ENCODE data around the gene NDFIP2. TPM values are rescaled to one million over a fixed set of nuclear protein-coding genes. Genes with fewer than 3 reads are reported as not detected.
"Not testable (repeated sequence)": the region's sequence is repeated elsewhere in the genome, so short reads cannot be mapped to it uniquely, and the experiment has no call there.

NDFIP2 gene
- total RNA-seq, 1 donor from 2014 or later = 30.4 TPM

DNA sequence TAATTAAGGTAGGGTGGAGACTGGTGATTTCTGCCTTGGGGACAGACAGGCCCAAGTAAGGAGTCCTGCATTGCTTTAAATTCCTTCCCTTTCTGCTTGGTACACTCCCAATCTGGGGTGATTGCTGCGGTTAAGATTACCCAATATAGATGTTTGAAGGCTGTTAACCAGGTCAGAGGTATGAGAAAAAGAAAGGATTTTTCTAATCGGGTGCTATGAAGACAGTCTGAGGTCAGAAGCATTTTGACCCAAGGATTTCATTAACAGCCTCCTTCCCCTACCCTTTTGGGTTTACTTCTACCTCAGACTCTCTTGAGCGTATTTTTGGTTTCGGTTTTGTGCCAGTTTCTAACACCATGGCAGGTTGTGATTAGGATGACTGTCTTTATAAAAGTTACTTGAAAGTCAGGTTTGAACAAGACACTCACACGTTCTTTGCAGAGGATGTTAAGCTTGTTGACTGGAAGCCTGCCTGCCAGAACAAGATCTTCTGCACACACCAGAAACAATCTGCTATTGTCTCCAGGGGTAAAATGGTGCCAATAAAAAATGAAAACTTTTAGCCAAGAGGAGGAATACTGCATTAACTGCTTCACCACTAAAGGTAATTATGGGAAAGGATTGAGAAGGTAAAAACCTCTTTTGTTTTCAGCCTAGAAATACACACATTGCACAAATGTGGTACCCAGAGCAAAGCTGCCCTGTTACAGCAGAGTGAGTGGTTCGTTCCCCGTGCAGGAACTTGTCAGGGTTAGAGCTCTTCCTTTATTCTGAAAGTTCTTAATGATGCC, 108.8 kb downstream of the NDFIP2 start:
- TF ChIP-seq, protein P1, sequence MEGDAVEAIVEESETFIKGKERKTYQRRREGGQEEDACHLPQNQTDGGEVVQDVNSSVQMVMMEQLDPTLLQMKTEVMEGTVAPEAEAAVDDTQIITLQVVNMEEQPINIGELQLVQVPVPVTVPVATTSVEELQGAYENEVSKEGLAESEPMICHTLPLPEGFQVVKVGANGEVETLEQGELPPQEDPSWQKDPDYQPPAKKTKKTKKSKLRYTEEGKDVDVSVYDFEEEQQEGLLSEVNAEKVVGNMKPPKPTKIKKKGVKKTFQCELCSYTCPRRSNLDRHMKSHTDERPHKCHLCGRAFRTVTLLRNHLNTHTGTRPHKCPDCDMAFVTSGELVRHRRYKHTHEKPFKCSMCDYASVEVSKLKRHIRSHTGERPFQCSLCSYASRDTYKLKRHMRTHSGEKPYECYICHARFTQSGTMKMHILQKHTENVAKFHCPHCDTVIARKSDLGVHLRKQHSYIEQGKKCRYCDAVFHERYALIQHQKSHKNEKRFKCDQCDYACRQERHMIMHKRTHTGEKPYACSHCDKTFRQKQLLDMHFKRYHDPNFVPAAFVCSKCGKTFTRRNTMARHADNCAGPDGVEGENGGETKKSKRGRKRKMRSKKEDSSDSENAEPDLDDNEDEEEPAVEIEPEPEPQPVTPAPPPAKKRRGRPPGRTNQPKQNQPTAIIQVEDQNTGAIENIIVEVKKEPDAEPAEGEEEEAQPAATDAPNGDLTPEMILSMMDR (IDR thresholded peaks at IDR 0.05; ENCODE audit: unreplicated experiment) = no peak
- Mint-ChIP-seq H3K4me1 (ENCODE audit: unreplicated experiment) (no peaks in the 10 kb centered on the region), H3K9me3 (ENCODE audit: unreplicated experiment) (peaks cover 4% of the 10 kb centered on the region), H3K27me3 (ENCODE audit: unreplicated experiment) (no peaks in the 10 kb centered on the region), H3K36me3 (ENCODE audit: low read depth, unreplicated experiment) (no peaks in the 10 kb centered on the region), H3K27ac (ENCODE audit: unreplicated experiment) (no peak overlapping the region), H3K4me3 (ENCODE audit: unreplicated experiment) (no peak overlapping the region)
- DNase-seq (ENCODE audit: low spot score) = no peak

- no peak overlapping the region for H3K4me3 Mint-ChIP-seq (ENCODE audit: unreplicated experiment)
- no peak for DNase-seq (ENCODE audit: low spot score)
- H3K27ac Mint-ChIP-seq (ENCODE audit: unreplicated experiment) = no peak overlapping the region
- TF ChIP-seq, protein P1 (IDR thresholded peaks at IDR 0.05; ENCODE audit: unreplicated experiment) = no peak
- H3K9me3 Mint-ChIP-seq (ENCODE audit: unreplicated experiment) = peaks cover 4% of the 10 kb centered on the region
- H3K36me3 Mint-ChIP-seq (ENCODE audit: low read depth, unreplicated experiment) = no peaks in the 10 kb centered on the region
- no peaks in the 10 kb centered on the region for H3K27me3 Mint-ChIP-seq (ENCODE audit: unreplicated experiment)
- no peaks in the 10 kb centered on the region for H3K4me1 Mint-ChIP-seq (ENCODE audit: unreplicated experiment)
Observed at GRCh38 chr13:79590394-79590676, 109.4 kb downstream of the NDFIP2 start.

DNA sequence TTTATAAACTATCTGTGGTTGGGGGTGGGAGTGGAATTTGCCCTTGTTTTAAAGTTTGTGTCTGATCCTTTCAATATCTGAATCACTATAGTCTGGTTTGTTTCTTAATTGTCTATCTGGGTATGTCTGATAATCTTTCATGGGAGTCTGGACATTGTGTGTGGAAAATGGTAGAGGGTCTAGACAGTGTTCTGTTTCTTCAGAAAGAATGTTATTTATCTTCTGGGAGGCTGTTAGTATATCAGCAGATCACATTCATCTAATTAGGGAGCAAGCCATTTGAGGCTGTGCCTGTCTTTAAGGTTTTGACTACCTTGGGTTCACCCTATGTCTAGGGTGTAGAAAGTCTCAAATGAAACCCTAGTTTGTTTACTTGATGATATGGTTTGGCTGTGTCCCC, 110.5 kb downstream of the NDFIP2 start:
- H3K36me3 Mint-ChIP-seq (ENCODE audit: low read depth, unreplicated experiment) = no peaks in the 10 kb centered on the region
- no peak for DNase-seq (ENCODE audit: low spot score)
- H3K27me3 Mint-ChIP-seq (ENCODE audit: unreplicated experiment) = no peaks in the 10 kb centered on the region
- no peak overlapping the region for H3K27ac Mint-ChIP-seq (ENCODE audit: unreplicated experiment)
- TF ChIP-seq, protein P1 (IDR thresholded peaks at IDR 0.05; ENCODE audit: unreplicated experiment) = no peak
- H3K4me1 Mint-ChIP-seq (ENCODE audit: unreplicated experiment) = no peaks in the 10 kb centered on the region
- H3K4me3 Mint-ChIP-seq (ENCODE audit: unreplicated experiment) = no peak overlapping the region
- H3K9me3 Mint-ChIP-seq (ENCODE audit: unreplicated experiment) = peaks cover 4% of the 10 kb centered on the region

- H3K36me3 Mint-ChIP-seq (ENCODE audit: low read depth, unreplicated experiment) = no peaks in the 10 kb centered on the region
- no peaks in the 10 kb centered on the region for H3K27me3 Mint-ChIP-seq (ENCODE audit: unreplicated experiment)
- H3K4me1 Mint-ChIP-seq (ENCODE audit: unreplicated experiment) = no peaks in the 10 kb centered on the region
- TF ChIP-seq, protein P1 (IDR thresholded peaks at IDR 0.05; ENCODE audit: unreplicated experiment) = no peak
- H3K9me3 Mint-ChIP-seq (ENCODE audit: unreplicated experiment) = peaks cover 4% of the 10 kb centered on the region
- no peak for DNase-seq (ENCODE audit: low spot score)
- H3K4me3 Mint-ChIP-seq (ENCODE audit: unreplicated experiment) = no peak overlapping the region
- no peak overlapping the region for H3K27ac Mint-ChIP-seq (ENCODE audit: unreplicated experiment)
Observed at GRCh38 chr13:79593121-79593520, 112.2 kb downstream of the NDFIP2 start.

GRCh38 chr13:79593641-79594275, 112.8 kb downstream of the NDFIP2 start:
- Mint-ChIP-seq H3K9me3 (ENCODE audit: unreplicated experiment) (peaks cover 2% of the 10 kb centered on the region), H3K27me3 (ENCODE audit: unreplicated experiment) (no peaks in the 10 kb centered on the region), H3K27ac (ENCODE audit: unreplicated experiment) (no peak overlapping the region), H3K4me1 (ENCODE audit: unreplicated experiment) (no peaks in the 10 kb centered on the region), H3K36me3 (ENCODE audit: low read depth, unreplicated experiment) (no peaks in the 10 kb centered on the region), H3K4me3 (ENCODE audit: unreplicated experiment) (no peak overlapping the region)
- TF ChIP-seq, protein P1 (IDR thresholded peaks at IDR 0.05; ENCODE audit: unreplicated experiment) = no peak
- no peak for DNase-seq (ENCODE audit: low spot score)

DNA sequence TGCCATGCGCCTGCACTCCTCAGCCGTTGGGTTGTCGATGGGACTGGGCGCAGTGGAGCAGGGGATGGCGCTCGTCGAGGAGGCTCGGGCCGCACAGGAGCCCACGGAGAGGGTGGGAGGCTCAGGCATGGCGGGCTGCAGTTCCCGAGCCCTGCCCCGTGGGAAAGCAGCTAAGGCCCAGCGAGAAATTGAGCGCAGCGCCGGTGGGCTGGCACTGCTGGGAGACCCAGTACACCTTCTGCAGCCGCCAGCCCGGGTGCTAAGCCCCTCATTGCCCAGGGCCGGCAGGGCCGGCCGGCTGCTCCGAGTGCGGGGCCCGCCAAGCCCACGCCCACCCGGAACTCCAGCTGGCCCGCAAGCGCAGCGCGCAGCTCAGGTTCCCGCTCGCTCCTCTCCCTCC, 119.2 kb downstream of the NDFIP2 start:
- not testable (repeated sequence) for H3K36me3 Mint-ChIP-seq (ENCODE audit: low read depth, unreplicated experiment); H3K27me3 Mint-ChIP-seq (ENCODE audit: unreplicated experiment); H3K4me1 Mint-ChIP-seq (ENCODE audit: unreplicated experiment); H3K4me3 Mint-ChIP-seq (ENCODE audit: unreplicated experiment); H3K9me3 Mint-ChIP-seq (ENCODE audit: unreplicated experiment); H3K27ac Mint-ChIP-seq (ENCODE audit: unreplicated experiment); DNase-seq (ENCODE audit: low spot score)
